ENCODE results near the gene TTLL11. TPM values are rescaled to one million over a fixed set of nuclear protein-coding genes. Genes with fewer than 3 reads are reported as not detected.
A peak's percentile ranks its signal among the peaks of the same experiment; 100 is the strongest.

The TTLL11 gene
- total and polyA plus RNA-seq, 8 donors: 5.4 to 11.6 (median 9.5) TPM

- H3K27me3 ChIP-seq: no peaks in the 10 kb centered on the region
- intact Hi-C loops (cut with DNase I): no loop called here
- ATAC-seq: no peak
- H3K9me3 ChIP-seq: no peaks in the 10 kb centered on the region
- H3K36me3 ChIP-seq: peaks cover 0 to 18% of the 10 kb centered on the region in 2 donors
- peaks cover 0 to 11% of the 10 kb centered on the region in 2 donors for H3K4me1 ChIP-seq
- TF ChIP-seq CTCF (IDR thresholded peaks at IDR 0.05): no peak
- DNase-seq: no peak
- no peak overlapping the region for H3K27ac ChIP-seq
- H3K4me3 ChIP-seq: no peak overlapping the region
Measured at GRCh38 chr9:122036988-122037387, 56.1 kb downstream of the TTLL11 start.

- ATAC-seq (no peak), DNase-seq (no peak)
- Histone ChIP-seq H3K4me1 (peaks cover 0 to 11% of the 10 kb centered on the region in 2 donors), H3K27me3 (no peaks in the 10 kb centered on the region), H3K4me3 (no peak overlapping the region), H3K27ac (no peak overlapping the region), H3K9me3 (no peaks in the 10 kb centered on the region), H3K36me3 (peaks cover 0 to 18% of the 10 kb centered on the region in 2 donors)
- TF ChIP-seq CTCF (IDR thresholded peaks at IDR 0.05): no peak
- intact Hi-C loops (cut with DNase I): no loop called here
Measured at GRCh38 chr9:122036408-122036807, 56.7 kb downstream of the TTLL11 start.

GRCh38 chr9:122033775-122034373 is 59.2 kb downstream of the TTLL11 start:
- no peak overlapping the region for H3K4me3 ChIP-seq
- ATAC-seq: peak; percentile 70
- TF ChIP-seq CTCF (IDR thresholded peaks at IDR 0.05): no peak
- no peaks in the 10 kb centered on the region for H3K9me3 ChIP-seq
- intact Hi-C loops (cut with DNase I): no loop called here
- H3K27me3 ChIP-seq: no peaks in the 10 kb centered on the region
- no peak for DNase-seq
- H3K27ac ChIP-seq: no peak overlapping the region
- H3K4me1 ChIP-seq: peaks cover 0 to 11% of the 10 kb centered on the region in 2 donors
- H3K36me3 ChIP-seq: peaks cover 0 to 17% of the 10 kb centered on the region in 2 donors

GRCh38 chr9:122032346-122032745 is 60.8 kb downstream of the TTLL11 start:
- Histone ChIP-seq H3K4me3 (no peak overlapping the region), H3K9me3 (no peaks in the 10 kb centered on the region), H3K4me1 (peaks cover 0 to 11% of the 10 kb centered on the region in 2 donors), H3K27me3 (no peaks in the 10 kb centered on the region), H3K27ac (no peak overlapping the region), H3K36me3 (peaks cover 0 to 1% of the 10 kb centered on the region in 2 donors)
- DNase-seq (no peak), ATAC-seq (no peak)
- intact Hi-C loops (cut with DNase I): no loop called here
- no peak for TF ChIP-seq CTCF (IDR thresholded peaks at IDR 0.05)

- Histone ChIP-seq H3K27ac (no peak overlapping the region), H3K9me3 (no peaks in the 10 kb centered on the region), H3K27me3 (no peaks in the 10 kb centered on the region), H3K36me3 (no peaks in the 10 kb centered on the region), H3K4me3 (no peak overlapping the region), H3K4me1 (peaks cover 0 to 11% of the 10 kb centered on the region in 2 donors)
- ATAC-seq (no peak), DNase-seq (no peak)
- intact Hi-C loops (cut with DNase I): no loop called here
- TF ChIP-seq CTCF (IDR thresholded peaks at IDR 0.05): no peak
Measured at GRCh38 chr9:122031776-122032175, 61.3 kb downstream of the TTLL11 start.
